CD4-positive, alpha-beta T cell treated with Interleukin-15 for 4 hours (primary cell): ENCODE results near the gene SPSB2.
A peak's percentile ranks its signal among the peaks of the same experiment; 100 is the strongest.
"Not testable (repeated sequence)": the region's sequence is repeated elsewhere in the genome, so short reads cannot be mapped to it uniquely, and the experiment has no call there.

Experiments used
- DNase-seq: peaks from one replicate; pipeline ENCODE4 v3.0.0-alpha.2; 2020; ENCODE audit warnings: low spot score

Gene SPSB2

DNA sequence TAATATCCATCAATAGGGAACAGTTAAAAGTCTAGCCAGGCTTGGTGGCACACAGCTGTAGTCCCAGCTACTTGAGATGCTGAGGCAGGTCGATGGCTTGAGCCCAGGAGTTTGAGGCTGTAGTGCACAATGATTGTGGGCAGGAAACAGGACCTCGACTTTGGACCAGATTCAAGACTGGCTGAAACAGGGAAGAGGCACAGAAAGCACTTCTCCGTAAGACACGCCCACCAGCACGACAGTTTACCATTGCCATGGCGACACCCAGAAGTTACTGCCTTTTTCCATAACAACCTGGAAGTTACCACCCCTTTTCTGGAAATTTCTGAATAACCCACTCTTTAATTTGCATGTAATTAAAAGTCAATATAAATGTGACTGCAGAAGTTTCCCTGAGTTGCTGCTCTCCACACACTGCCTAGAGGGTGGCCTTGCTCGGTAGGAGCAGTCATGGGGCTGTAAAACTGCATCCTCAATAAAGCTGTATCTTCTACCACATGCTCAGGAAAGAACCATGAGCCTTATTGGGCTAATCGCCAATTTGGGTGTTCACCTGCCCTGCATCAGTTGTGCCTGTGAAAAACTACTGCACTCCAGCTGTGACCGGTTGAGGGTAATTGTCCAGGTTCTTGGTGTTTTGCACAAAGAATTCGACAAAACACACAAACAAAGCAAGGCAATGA, 26.9 kb upstream of the SPSB2 start:
- peak; percentile 28 for DNase-seq

- DNase-seq = no peak
Measured at GRCh38 chr12:6899427-6899826, 26.3 kb upstream of the SPSB2 start.

DNA sequence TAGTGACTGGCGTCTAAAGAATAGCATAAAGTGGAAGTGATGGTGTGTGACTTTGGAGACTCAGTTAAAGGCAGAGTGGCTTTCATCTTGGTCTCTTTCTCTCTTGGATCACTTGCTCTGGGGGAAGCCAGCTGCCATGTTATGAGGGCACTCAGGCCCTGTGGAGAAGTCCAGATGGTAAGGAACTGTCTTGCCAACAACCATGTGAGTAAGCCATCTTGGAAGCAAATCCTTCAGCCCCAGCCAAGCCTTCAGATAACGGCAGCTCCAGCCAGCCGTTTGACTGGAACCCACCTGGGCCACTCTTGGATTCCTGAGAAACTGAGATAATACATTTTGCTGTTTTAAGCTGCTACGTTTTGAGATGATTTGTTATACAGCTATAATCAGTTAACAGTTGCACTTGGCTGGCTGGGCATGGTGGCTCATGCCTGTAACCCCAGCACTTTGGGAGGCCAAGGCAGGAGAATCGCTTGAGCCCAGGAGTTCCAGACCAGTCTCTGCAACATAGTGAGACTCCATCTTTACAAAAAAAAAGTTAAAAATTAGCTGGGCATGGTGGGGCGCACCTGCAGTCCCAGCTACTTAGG, 23.8 kb upstream of the SPSB2 start:
- no peak for DNase-seq

- no peak for DNase-seq
Measured at GRCh38 chr12:6894321-6894720, 21.2 kb upstream of the SPSB2 start.

DNA sequence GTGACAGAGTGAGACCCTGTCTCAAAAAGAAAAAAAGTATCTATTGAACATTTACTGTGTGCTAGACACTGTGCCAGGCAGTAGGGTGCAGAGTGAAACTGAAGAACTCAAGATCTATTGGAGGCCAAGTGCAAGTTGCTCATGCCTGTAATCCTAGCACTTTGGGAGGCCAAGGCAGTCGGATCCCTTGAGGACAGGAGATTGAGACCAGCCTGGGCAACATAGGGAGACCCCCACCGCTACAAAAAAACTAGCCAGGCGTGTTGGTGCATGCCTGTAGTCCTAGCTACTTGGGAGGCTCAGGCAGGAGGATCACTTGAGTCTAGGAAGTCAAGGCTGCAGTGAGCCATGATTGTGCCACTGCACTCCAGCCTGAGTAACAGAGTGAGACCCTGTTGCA, 19.6 kb upstream of the SPSB2 start:
- DNase-seq = not testable (repeated sequence)

- DNase-seq = no peak
Measured at GRCh38 chr12:6891646-6892001, 18.5 kb upstream of the SPSB2 start.

DNA sequence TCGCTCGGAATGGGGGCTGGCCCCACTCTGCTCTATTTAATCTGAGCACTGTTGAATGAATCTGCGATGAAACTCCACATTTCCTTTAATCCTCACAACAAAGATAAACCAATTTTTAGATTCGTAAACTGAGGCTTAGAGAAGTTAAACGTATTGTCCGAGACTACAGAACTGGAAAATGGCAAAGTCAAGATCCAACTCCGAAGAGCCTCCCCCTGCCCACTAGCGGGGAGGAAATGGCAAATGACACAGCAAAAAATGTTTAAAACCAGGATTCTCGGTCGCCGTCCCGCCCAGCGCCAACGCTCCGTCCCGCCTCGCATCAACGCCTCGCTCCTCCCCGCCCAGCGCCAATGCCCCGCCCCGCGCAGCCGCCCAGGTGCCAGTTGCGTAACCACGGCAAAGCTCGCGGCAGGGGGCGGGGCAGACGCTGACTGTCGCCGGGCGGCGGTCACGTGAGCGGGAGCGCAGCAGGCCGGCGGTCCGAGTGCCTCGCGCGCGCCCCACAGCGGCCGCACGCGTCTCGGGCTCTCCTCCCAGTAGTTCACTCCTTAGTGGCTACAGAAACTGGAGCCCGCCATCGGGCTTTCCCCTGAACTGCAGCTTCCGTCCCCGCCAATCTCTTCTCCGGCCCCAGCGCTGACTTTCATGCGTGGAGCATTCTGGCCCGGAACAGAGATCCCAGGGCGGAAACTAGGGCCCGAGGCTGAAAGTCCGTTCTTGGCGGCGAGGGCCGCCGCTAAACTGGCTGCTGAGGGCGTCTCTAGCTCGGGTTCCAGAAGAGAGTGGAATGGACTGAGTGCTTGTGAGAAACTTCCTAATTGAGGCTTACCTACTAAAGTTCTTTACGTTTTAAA, 17.9 kb upstream of the SPSB2 start:
- peak; percentile 98 for DNase-seq

GRCh38 chr12:6889775-6890573, 16.9 kb upstream of the SPSB2 start:
- DNase-seq = not testable (repeated sequence)

DNA sequence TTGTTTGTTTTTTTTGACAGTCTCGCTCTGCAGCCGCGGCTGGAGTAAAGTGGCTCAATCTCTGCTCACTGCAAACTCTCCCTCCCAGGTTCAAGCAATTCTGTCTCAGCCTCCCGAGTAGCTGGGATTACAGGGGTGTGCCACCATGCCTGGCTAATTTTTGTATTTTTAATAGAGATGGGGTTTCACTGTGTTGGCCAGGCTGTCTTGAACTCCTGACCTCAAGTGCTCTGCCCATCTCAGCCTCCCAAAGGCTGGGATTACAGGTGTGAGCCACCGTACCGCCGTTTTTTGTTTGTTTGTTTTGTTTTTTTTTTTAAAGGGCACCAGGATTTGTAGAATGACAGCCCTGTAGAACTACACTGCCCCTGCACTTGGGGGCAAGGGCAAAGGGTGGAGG, 15.7 kb upstream of the SPSB2 start:
- not testable (repeated sequence) for DNase-seq

GRCh38 chr12:6888360-6888759, 15.3 kb upstream of the SPSB2 start:
- DNase-seq = no peak

DNA sequence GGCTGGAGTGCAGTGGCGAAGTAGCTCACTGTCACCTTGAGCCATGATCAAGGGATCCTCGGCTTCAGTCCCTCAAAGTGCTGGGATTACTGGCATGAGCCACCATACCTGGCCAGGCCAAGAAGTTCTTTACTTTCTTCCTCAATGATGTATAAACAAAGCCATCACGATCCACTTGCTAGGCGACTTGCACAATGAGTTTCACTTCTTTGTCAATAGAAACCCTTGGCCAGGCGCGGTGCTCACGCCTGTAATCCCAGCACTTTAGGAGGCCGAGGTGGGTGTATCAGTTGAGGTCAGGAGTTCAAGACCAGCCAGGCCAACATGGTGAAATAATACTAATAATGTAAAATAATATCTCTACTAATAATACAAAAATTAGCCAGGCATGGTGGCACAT, 14.4 kb upstream of the SPSB2 start:
- DNase-seq = no peak

- not testable (repeated sequence) for DNase-seq
Measured at GRCh38 chr12:6886206-6886999, 13.3 kb upstream of the SPSB2 start.

GRCh38 chr12:6884539-6884938, 11.4 kb upstream of the SPSB2 start:
- no peak for DNase-seq

GRCh38 chr12:6883683-6884082, 10.6 kb upstream of the SPSB2 start:
- no peak for DNase-seq

DNA sequence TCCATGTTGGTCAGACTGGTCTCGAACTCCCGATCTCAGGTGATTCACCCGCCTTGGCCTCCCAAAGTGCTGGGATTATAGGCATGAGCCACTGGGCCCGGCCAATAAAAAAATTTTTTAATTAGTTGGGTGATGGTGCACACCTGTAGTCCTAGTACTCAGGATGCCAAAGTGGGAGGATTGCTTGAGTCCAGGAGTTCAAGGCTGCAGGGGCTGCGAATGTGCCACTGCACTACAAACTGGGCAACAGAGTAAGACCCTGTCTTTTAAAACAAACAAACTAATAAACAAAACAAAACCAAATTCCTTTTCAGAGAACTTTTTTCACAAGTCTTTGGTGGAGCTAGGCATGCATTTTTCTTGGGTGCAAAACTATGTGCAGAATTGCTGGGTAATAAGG, 10.1 kb upstream of the SPSB2 start:
- no peak for DNase-seq

DNA sequence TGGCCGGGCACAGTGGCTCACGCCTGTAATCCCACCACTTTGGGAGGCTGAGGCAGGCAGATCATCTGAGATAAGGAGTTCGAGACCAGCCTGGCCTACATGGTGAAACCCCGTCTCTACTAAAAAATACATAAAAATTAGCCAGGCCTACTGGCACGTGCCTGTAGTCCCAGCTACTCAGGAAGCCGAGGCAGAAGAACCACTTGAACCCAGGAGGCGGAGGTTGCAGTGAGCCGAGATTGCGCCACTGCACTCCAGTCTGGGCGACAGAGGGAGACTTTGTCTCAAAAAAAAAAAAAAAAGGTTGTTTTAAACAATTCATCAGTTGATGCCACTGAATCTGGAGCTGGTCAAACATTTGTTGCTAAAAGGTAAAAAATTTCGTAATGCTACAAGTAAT, 6.7 kb upstream of the SPSB2 start:
- DNase-seq = not testable (repeated sequence)

DNA sequence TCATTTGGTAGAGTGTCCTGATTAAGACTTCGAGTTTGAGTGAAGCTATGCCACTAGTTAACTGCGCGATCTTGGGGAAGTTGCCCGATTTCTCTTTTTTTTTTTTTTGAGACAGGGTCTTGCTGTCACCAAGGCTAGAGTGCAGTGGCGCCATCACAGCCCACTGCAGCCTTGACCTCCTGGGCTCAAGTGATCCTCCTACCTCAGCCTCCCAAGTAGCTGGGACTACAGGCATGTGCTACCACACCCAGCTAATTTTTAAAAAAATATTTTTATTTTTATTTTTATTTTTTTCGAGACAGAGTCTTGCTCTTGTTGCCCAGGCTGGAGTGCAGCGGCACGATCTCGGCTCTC, 889 bp upstream of the SPSB2 start:
- DNase-seq = not testable (repeated sequence)

DNA sequence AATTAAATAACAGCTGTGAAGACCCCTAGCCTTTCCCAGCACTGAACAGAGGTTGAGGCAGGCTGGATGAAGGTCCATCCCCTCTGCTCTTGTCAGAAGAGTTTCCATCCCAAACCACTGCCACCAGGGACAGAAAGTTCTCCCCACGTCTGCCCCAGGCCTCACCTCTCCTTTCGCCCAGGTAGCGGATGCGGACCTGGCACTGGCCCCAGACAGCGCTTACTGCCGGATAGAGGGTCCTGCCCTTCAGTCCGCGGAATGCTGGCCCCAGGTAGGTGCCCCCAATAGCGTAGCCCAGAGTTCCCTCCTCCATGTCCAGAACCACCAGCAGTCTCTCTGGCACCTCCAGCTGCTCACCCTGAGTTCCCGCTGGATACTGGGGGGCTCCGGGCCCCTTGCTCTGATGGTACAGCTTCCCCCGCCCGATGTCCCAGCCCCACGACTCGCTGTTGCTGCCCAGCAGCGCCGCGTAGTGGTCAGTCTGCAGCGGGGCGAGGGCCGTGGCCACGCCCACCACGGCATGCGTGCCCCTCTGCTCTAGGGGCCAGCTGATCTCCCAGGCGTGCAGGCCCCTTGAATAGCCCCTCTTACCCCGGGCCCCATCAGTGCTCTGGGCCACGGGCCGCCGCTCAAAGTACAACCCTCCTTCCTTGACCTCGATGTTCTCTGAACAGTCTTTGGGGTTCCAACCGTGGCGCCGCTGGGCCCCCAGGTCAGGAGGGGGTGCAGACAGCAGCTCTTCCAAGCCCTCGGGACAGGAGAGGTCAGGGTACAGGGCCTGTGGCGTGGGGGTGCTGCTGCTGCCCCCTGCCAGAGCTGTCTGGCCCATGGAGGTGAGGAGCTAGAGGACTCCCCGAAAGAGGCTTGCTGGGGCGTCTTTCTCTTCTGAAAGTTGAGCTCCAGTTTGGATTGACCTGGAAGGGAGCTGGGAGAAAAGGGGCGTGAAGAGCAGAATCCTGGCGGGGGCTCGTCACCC, 742 bp downstream of the SPSB2 start:
- peak; percentile 85 for DNase-seq

- DNase-seq = peak; percentile 23
Measured at GRCh38 chr12:6871052-6871957, 1.8 kb downstream of the SPSB2 start.
